ENCODE measurements around the gene AMZ1.

AMZ1 gene

DNA sequence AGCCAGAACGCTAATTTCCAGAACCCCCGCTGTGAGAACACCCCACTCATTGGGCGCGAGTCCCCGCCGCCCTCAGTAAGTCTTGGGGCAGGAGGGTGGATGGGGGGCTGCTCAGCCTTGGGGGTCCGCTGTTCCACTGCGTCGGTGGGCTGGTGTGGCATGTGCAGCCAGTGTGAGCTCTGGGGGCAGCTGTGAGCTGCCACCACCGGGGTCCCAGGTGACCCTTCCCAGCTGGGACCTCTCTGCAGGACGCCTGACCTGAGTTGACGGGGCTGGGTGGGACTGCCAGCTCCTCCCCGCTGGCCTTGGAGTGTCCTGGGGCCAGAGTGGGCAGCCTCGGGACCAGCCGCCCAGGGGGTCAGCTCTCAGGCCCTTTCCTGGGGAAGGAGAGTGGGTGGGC lies 29.1 kb upstream of the AMZ1 start:
- no peak for DNase-seq (ENCODE audit: low read depth)
- H3K4me3 ChIP-seq (ENCODE audit: low read depth, low read length) = no peak overlapping the region
- TF ChIP-seq, protein P1, sequence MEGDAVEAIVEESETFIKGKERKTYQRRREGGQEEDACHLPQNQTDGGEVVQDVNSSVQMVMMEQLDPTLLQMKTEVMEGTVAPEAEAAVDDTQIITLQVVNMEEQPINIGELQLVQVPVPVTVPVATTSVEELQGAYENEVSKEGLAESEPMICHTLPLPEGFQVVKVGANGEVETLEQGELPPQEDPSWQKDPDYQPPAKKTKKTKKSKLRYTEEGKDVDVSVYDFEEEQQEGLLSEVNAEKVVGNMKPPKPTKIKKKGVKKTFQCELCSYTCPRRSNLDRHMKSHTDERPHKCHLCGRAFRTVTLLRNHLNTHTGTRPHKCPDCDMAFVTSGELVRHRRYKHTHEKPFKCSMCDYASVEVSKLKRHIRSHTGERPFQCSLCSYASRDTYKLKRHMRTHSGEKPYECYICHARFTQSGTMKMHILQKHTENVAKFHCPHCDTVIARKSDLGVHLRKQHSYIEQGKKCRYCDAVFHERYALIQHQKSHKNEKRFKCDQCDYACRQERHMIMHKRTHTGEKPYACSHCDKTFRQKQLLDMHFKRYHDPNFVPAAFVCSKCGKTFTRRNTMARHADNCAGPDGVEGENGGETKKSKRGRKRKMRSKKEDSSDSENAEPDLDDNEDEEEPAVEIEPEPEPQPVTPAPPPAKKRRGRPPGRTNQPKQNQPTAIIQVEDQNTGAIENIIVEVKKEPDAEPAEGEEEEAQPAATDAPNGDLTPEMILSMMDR (IDR thresholded peaks at IDR 0.05; ENCODE audit: control insufficient read depth, extremely low read depth, insufficient read depth) = no peak

- no peak overlapping the region for H3K4me3 ChIP-seq (ENCODE audit: low read depth, low read length)
- no peak for DNase-seq (ENCODE audit: low read depth)
- TF ChIP-seq, protein P1 (IDR thresholded peaks at IDR 0.05; ENCODE audit: control insufficient read depth, extremely low read depth, insufficient read depth) = no peak
Measured at GRCh38 chr7:2659556-2660358, 28.2 kb upstream of the AMZ1 start.

DNA sequence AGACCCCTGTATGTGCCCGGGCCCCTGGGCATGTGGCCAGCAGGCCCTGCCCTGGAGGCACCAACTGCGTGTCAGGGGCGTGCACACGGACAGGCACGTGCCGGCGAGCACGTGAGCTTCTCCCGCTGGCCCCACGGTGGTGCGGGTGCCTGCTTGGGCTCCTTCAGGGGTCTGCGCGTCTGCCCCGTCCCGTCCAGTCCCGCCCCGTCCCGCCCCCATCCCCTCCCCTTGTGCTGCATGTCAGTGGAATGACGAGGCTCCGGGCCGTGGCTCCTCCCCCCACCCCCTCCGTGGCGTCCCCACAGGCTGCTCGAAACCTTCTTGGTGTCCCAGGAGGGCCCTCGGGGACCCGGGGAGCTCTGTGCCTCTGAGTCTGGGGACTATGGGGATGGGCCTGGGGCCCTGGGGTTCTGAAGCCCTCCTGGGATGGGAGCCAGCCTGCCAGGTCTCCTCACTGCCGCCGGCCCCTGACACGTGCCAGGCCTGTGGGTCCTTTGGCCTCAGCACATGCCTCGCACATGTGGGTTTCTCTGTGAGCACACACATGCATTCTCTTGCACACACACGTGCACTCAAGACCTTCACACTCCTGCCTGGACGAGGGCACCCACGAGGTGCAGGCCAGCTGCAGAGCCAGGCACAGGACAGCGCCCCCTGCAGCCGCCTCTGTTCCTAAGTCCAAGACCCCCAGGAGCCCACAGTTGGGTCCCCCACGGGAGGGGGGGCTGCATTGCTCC lies 27.5 kb upstream of the AMZ1 start:
- H3K4me3 ChIP-seq (ENCODE audit: low read depth, low read length) = no peak overlapping the region
- TF ChIP-seq, protein P1 (IDR thresholded peaks at IDR 0.05; ENCODE audit: control insufficient read depth, extremely low read depth, insufficient read depth) = no peak
- no peak for DNase-seq (ENCODE audit: low read depth)

DNA sequence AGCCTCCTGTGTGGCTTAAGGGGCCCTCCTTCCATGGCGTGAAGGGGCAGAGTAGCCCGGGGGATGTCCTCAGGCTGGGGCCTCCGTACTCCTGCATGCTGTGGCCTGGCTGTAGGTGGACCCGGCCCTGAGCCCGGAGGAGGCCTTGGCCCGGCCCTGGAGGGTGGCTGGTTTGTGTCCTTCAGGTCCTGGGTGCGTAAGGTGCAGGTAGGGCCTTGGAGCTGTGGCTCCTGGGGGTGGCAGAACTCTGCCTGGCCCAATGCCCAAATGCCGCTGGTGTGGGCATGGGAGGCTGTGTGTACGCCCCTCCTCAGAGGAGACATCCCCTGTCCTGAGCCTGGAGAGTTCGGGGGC lies 26.9 kb upstream of the AMZ1 start:
- no peak overlapping the region for H3K4me3 ChIP-seq (ENCODE audit: low read depth, low read length)
- no peak for DNase-seq (ENCODE audit: low read depth)
- TF ChIP-seq, protein P1 (IDR thresholded peaks at IDR 0.05; ENCODE audit: control insufficient read depth, extremely low read depth, insufficient read depth) = no peak

DNA sequence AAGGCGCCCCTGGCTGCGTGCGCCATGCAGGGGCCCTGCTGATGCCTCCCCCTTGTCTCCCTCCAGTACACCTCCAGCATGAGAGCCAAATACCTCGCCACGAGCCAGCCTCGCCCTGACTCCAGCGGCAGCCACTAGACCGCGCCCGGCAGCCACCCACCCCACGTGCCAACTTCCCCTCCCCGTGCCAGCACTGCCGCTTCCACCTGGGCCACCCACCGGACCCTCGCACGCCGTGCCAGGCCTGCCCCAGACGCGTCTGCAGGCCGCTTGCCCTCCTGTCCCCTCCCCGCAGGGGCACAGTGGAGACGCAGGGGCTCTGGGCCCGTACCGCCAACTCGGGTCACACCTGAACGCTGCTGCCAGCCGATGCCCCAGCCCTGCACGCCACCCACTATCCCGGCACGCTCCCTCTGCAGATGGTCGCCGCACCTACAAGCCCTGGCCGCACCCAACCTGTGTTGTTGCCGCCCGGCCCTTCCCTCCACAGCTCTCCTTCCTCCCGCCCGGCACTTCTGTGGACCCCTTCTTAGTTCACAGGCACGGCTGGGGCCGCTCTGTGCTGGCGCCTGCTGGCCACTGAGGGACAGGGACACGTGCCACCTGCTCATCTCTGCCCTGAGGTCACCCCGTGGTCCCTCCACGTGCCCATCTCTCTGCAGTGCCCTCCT lies 26.3 kb upstream of the AMZ1 start:
- DNase-seq (ENCODE audit: low read depth) = no peak
- no peak overlapping the region for H3K4me3 ChIP-seq (ENCODE audit: low read depth, low read length)
- TF ChIP-seq, protein P1 (IDR thresholded peaks at IDR 0.05; ENCODE audit: control insufficient read depth, extremely low read depth, insufficient read depth) = no peak

GRCh38 chr7:2662273-2663120 lies 25.5 kb upstream of the AMZ1 start:
- TF ChIP-seq, protein P1 (IDR thresholded peaks at IDR 0.05; ENCODE audit: control insufficient read depth, extremely low read depth, insufficient read depth) = no peak
- DNase-seq (ENCODE audit: low read depth) = no peak
- no peak overlapping the region for H3K4me3 ChIP-seq (ENCODE audit: low read depth, low read length)

All from LNCaP clone FGC (cell line).